Fibroblast of the aortic adventitia (primary cell): ENCODE results near the gene ZNF182. TPM values are rescaled to one million over a fixed set of nuclear protein-coding genes. Genes with fewer than 3 reads are reported as not detected.
"Not testable (repeated sequence)": the region's sequence is repeated elsewhere in the genome, so short reads cannot be mapped to it uniquely, and the experiment has no call there.

Source experiments
- DNase-seq: peaks from one replicate; pipeline ENCODE4 v3.0.0-alpha.2; 2010; ENCODE audit warnings: low read depth
- H3K4me3 ChIP-seq: 2 replicates; pipeline ENCODE4 v1.5.1; 2011; ENCODE audit warnings: low read depth, mild to moderate bottlenecking, control low read depth, low read length, moderate library complexity
- total RNA-seq: library from RNA; depleted of rRNA; stranded (reverse); fragments of >200 nt; gene quantifications from 2 replicates; pipeline ENCODE4 v1.2.3, GENCODE V29; 2012; ENCODE audit warnings: low replicate concordance
- TF ChIP-seq, protein P1 (sequence below): IDR thresholded peaks from 2 replicates; pipeline ENCODE4 v1.5.1; 2011; ENCODE audit warnings: mild to moderate bottlenecking, low read length, control low read depth, inconsistent platforms; ENCODE audit not compliant: insufficient read depth

Gene ZNF182
- total RNA-seq: 3.0 and 5.4 TPM in 2 replicates

DNA sequence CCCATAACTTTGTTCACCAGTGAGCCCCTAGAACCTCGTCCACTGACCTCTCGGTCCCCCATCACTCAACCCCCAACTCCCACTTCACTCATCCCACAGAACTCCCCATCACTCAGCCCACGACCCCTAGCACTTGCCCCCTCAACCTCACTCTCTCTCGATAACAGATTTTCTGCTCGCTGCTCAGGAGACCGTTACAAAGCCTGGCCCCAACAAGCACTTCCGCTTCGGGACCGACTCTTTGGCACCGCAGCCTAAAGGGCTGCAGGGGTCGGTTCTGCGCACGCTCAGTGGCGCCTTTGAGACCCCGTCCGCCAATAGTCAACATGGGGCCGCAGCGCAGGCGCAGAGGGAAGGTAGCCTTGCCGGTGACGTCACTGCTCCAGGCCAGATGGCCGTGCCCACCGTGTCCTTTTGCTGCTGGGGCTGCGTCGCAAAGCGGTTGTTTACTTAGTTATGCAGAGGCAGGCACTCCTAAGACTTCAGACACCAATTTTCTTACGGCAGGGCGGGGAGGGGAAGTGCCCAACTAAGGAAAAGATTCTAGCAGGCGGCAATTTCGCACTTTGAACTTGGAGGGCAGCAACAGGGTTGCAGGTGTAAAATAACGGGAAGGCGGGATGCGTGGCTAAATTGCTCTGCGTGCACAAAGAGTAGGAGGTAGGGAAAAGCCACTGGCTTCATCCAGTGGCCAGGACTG is at the start of gene ZNF182:
Gene ZNF182, minus strand, starts transcription at position 232 of the 700 bp plus-strand sequence. CDS start 1,380 bp downstream, outside the sequence.
- peak within 1 kb of the TSS; percentile 80 for H3K4me3 ChIP-seq
- DNase-seq: peak; percentile 85
- TF ChIP-seq, protein P1, sequence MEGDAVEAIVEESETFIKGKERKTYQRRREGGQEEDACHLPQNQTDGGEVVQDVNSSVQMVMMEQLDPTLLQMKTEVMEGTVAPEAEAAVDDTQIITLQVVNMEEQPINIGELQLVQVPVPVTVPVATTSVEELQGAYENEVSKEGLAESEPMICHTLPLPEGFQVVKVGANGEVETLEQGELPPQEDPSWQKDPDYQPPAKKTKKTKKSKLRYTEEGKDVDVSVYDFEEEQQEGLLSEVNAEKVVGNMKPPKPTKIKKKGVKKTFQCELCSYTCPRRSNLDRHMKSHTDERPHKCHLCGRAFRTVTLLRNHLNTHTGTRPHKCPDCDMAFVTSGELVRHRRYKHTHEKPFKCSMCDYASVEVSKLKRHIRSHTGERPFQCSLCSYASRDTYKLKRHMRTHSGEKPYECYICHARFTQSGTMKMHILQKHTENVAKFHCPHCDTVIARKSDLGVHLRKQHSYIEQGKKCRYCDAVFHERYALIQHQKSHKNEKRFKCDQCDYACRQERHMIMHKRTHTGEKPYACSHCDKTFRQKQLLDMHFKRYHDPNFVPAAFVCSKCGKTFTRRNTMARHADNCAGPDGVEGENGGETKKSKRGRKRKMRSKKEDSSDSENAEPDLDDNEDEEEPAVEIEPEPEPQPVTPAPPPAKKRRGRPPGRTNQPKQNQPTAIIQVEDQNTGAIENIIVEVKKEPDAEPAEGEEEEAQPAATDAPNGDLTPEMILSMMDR: no peak

DNA sequence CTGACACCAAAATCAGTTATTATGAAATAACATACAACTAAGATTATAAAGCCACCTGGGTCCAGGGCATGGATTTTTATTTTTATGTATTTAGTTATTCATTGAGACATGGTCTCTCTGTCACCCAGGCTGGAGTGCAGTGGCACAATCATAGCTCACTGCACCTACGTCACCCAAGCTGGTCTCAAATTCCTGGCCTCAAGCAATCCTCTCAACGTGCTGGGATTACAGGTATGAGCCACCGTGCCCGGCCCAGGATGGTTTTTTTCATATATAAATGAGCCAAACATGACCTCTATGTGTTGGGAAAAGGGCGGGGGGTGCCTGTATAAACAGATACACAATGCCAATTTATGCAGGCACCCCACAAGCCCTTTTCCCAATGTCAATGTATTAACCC is 43.1 kb upstream of the ZNF182 start:
- TF ChIP-seq, protein P1: no peak
- DNase-seq: no peak
- no peak overlapping the region for H3K4me3 ChIP-seq

DNA sequence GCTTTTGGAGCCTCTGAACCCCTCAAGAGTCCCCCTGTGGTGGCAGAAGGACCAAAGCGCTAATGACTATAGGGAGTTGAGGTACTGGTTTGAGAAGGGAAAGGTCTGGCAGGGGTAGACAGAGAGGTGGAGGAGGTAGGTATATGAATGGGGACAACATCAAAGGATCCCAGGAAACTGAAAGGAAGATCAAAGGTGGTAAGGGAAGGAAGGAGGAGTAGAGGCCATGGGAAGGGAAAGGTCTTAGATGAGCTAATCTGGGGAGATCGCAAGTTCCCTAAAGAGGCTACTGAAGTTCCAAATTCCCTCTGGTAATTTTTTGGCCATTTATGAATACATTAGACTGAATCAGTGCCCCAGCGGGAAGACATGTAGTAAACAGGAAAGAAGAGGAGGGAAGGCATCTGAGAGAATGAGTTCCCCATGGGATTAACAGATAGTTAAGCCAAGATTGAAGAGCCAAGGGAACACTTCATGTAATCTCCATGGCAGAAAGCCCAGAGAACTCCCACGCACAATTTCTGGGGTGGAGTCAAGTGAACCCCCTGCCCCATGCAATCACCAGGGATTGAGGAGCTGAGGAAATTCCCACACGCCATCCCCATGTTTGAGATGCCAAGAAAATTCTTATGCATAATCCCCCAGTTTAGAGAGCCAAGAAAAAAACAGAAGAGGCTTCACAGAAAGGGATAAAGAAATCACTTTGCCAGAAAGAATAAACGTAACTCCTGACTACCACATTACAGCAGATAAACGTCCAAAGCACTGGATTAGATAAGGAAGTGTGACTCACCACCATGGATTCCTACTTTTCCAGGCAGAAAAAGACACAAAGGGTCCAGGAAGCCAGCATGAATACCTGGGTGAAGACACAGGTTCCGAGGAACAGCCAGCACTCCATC is 41.9 kb upstream of the ZNF182 start:
- H3K4me3 ChIP-seq: no peak overlapping the region
- TF ChIP-seq, protein P1: no peak
- DNase-seq: peak; percentile 95

DNA sequence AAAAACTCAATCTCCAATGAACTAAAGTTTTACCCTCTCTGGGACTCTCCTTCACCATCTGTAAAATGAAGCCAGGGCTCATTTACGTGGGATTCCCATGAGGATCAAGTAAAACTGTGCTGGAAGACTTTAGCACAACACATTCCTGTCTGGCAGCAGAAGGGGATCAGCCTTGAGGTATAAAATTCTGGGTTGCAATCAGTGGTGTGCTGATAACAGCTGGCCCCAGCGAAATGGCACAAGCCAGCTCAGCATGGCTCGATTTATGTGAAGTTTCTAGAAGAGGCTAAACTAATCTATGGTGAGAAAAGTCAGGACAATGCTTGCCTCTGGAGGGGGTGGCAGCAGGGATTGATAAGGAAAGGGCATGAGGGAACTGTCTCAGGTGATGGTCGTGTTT is 39.3 kb upstream of the ZNF182 start:
- no peak for DNase-seq
- no peak overlapping the region for H3K4me3 ChIP-seq
- TF ChIP-seq, protein P1: no peak

DNA sequence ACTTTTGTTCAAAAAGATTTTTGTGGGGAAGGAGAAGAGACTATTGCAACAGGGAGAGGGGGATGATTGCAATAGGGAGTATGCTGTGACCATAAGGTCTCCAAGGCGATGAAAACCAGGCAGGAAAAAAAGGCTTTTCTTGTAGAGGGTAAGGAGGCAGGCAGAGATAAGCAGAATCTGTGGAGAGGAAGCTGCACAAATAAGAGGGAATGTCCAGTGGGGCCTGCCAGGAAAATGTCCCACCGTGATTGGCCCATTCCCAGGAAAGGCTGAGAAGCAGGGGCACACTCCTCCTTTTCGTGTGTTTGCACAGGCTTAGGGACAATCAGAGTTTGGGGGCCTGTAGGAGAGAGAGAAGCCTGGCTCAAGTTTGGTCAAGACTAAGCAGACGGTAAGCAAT is 32.1 kb upstream of the ZNF182 start:
- no peak for DNase-seq
- TF ChIP-seq, protein P1: no peak
- H3K4me3 ChIP-seq: no peak overlapping the region

DNA sequence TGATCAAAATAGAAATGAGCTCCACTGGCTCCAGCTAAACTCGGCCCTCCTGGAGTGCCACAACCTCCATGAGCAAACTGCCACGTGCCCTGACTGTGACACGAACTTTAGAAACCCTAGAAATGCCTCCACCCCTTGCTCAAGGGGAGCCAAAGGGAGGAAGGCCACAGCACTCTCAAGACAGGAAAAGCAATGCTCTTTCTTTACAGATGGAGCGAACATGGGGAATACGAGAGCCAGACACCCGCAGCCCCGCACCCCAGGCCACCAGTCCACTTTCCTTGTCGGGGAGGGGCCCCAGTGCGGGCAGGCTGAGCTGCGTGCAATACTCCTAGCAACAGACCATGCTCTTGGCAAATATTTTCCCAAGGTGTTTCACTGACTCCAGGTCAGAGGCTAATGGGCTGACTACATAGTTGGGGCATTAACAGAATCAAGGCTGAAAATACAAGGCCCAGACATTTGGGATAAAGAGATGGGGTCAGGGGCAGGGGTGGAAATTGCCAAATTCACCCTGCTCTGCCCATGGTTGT is 26.9 kb upstream of the ZNF182 start:
- H3K4me3 ChIP-seq: not testable (repeated sequence)

DNA sequence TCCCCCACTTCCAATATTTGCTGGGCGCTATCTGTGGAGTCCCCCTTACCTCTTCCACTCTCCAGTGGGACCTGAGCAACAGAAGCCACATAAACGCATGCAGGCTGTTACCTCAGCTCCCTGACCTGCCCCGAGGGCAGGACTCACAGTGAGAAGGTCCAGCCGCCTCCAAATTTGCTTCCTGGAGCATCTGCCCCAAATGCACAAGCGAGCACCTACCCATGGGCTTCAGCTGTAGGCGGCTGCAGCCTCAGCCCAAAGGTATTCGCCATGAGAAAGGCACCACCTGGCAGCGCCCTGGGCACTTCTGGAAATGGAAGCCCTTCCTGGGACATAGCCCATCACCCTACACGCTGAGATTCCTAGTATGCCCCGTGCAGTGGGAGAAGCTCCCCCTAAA is 26.4 kb upstream of the ZNF182 start:
- H3K4me3 ChIP-seq: no peak overlapping the region
- TF ChIP-seq, protein P1: no peak
- DNase-seq: no peak

More for the DNA sequence above, 26.9 kb upstream of the ZNF182 start:
- not testable (repeated sequence) for DNase-seq
